Nasal cavity respiratory epithelium epithelial cell of viscerocranial mucosa (primary cell): ENCODE measurements around the gene CERT1. TPM values are rescaled to one million over a fixed set of nuclear protein-coding genes. Genes with fewer than 3 reads are reported as not detected.

Experiments used
- total RNA-seq: library from RNA; depleted of rRNA; stranded (reverse); fragments of >200 nt; gene quantifications from 2 replicates; pipeline ENCODE4 v1.2.3, GENCODE V29; 2014

Gene CERT1
- 22.2 and 52.9 TPM in 2 replicates for total RNA-seq

GRCh38 chr5:75511435-75512382, at the start of gene CERT1, which contains the start of gene POLK:
Gene CERT1, minus strand, starts transcription at chr5:75511629. Its CDS starts 422 bp downstream, at chr5:75511207.
Gene POLK, plus strand, starts transcription at chr5:75511891.

GRCh38 chr5:75336615-75337336, 174.7 kb downstream of the CERT1 start, which contains the start of gene HMGCR:
Gene HMGCR, plus strand, starts transcription at chr5:75337220. Its CDS starts 5,386 bp downstream, at chr5:75342606.

Other genes starting within 250 kb of the CERT1 start
- 135 and 143 TPM in 2 replicates for gene HMGCR, start 174.4 kb downstream of the CERT1 start, total RNA-seq
- gene POLK, start 262 bp upstream of the CERT1 start, total RNA-seq: 22.6 and 45.5 TPM in 2 replicates
- gene ANKDD1B, start 99.8 kb upstream of the CERT1 start, total RNA-seq: 0.68 and 4.0 TPM in 2 replicates
- gene POC5, start 205.8 kb upstream of the CERT1 start, total RNA-seq: 15.7 and 18.3 TPM in 2 replicates